Fibroblast of the aortic adventitia (primary cell): Measurements from ENCODE around the gene CEP85. TPM values are rescaled to one million over a fixed set of nuclear protein-coding genes. Genes with fewer than 3 reads are reported as not detected.

Experiments
- DNase-seq: peaks from one replicate; pipeline ENCODE4 v3.0.0-alpha.2; 2010; ENCODE audit warnings: low read depth
- H3K4me3 ChIP-seq: 2 replicates; pipeline ENCODE4 v1.5.1; 2011; ENCODE audit warnings: low read depth, mild to moderate bottlenecking, control low read depth, low read length, moderate library complexity
- CTCF ChIP-seq: IDR thresholded peaks from 2 replicates; pipeline ENCODE4 v1.5.1; 2011; ENCODE audit warnings: mild to moderate bottlenecking, low read length, control low read depth, inconsistent platforms; ENCODE audit not compliant: insufficient read depth
- total RNA-seq: library from RNA; depleted of rRNA; stranded (reverse); fragments of >200 nt; gene quantifications from 2 replicates; pipeline ENCODE4 v1.2.3, GENCODE V29; 2012; ENCODE audit warnings: low replicate concordance

CEP85 gene
- total RNA-seq, 1 donor = 12.9 TPM

GRCh38 chr1:26203642-26204318 is 30.2 kb upstream of the CEP85 start:
- DNase-seq = no peak
- no peak for TF ChIP-seq CTCF
- H3K4me3 ChIP-seq = no peak overlapping the region

GRCh38 chr1:26210147-26210870 is 23.7 kb upstream of the CEP85 start:
- TF ChIP-seq CTCF = no peak
- H3K4me3 ChIP-seq = no peak overlapping the region
- no peak for DNase-seq

GRCh38 chr1:26212726-26213125 is 21.3 kb upstream of the CEP85 start:
- no peak for TF ChIP-seq CTCF
- no peak for DNase-seq
- no peak overlapping the region for H3K4me3 ChIP-seq

- DNase-seq = no peak
- no peak overlapping the region for H3K4me3 ChIP-seq
- no peak for TF ChIP-seq CTCF
Observed at GRCh38 chr1:26213335-26213905, 20.6 kb upstream of the CEP85 start.

GRCh38 chr1:26215246-26215645 is 18.8 kb upstream of the CEP85 start:
- H3K4me3 ChIP-seq = no peak overlapping the region
- TF ChIP-seq CTCF = no peak

GRCh38 chr1:26218906-26219494 is 15.0 kb upstream of the CEP85 start:
- no peak overlapping the region for H3K4me3 ChIP-seq
- DNase-seq = no peak
- no peak for TF ChIP-seq CTCF

More at GRCh38 chr1:26215246-26215645, 18.8 kb upstream of the CEP85 start:
- DNase-seq = no peak
